Central memory CD8-positive, alpha-beta T cell (primary cell): ENCODE measurements around the gene PLGLB2.
"Not testable (repeated sequence)": the region's sequence is repeated elsewhere in the genome, so short reads cannot be mapped to it uniquely, and the experiment has no call there.

ENCODE experiments used
- ATAC-seq: fragments of 150-1000 bp; cut with Tn5 transposase; replicated peaks from 2 replicates; pipeline ENCODE4 v1.10.0; 2022; ENCODE audit warnings: mild to moderate bottlenecking, moderate FRiP score, moderate number of reproducible peaks; ENCODE audit not compliant: poor library complexity, severe bottlenecking; ENCODE audit errors: extremely low read depth
- DNase-seq, 2 donors: peaks; one replicate each; pipeline ENCODE4 v3.0.0; 2021; ENCODE audit warnings: low spot score in 2 of 2
- H3K27ac Mint-ChIP-seq: one replicate; pipeline ENCODE4 v1.8.0; 2022; ENCODE audit warnings: low read depth, mild to moderate bottlenecking, moderate library complexity, mixed read lengths
- H3K27me3 Mint-ChIP-seq: one replicate; pipeline ENCODE4 v1.8.0; 2022; ENCODE audit warnings: mixed read lengths
- H3K36me3 Mint-ChIP-seq: one replicate; pipeline ENCODE4 v1.8.0; 2022; ENCODE audit warnings: mild to moderate bottlenecking, moderate library complexity, mixed read lengths; ENCODE audit not compliant: insufficient read depth
- H3K4me1 Mint-ChIP-seq: one replicate; pipeline ENCODE4 v1.8.0; 2022; ENCODE audit warnings: mixed read lengths
- H3K4me3 Mint-ChIP-seq: one replicate; pipeline ENCODE4 v1.8.0; 2022; ENCODE audit warnings: mild to moderate bottlenecking, moderate library complexity, mixed read lengths
- H3K9me3 Mint-ChIP-seq: one replicate; pipeline ENCODE4 v1.8.0; 2022; ENCODE audit warnings: mixed read lengths

Gene PLGLB2

DNA sequence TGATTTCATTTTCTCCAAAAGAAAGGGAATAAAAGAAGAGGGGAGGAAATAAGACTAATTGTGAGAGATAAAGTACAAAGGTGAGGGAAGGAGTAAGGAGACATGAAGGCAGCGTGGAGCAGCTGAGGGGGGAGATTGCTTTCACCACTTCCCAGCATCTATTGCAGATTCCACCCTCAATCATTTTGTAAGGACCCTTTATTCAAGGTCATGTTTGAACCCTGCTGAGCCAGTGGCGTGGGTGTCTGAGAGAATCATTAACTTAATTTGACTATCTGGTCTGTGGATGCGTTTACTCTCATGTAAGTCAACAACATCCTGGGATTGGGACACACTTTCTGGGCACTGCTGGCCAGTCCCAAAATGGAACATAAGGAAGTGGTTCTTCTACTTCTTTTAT, at the start of gene PLGLB2:
Gene PLGLB2 (plus strand): TSS at position 297 of the 400 bp plus-strand sequence. CDS start 67 bp downstream, at position 364.
- H3K27me3 Mint-ChIP-seq, ATAC-seq, H3K27ac Mint-ChIP-seq: not testable (repeated sequence)

DNA sequence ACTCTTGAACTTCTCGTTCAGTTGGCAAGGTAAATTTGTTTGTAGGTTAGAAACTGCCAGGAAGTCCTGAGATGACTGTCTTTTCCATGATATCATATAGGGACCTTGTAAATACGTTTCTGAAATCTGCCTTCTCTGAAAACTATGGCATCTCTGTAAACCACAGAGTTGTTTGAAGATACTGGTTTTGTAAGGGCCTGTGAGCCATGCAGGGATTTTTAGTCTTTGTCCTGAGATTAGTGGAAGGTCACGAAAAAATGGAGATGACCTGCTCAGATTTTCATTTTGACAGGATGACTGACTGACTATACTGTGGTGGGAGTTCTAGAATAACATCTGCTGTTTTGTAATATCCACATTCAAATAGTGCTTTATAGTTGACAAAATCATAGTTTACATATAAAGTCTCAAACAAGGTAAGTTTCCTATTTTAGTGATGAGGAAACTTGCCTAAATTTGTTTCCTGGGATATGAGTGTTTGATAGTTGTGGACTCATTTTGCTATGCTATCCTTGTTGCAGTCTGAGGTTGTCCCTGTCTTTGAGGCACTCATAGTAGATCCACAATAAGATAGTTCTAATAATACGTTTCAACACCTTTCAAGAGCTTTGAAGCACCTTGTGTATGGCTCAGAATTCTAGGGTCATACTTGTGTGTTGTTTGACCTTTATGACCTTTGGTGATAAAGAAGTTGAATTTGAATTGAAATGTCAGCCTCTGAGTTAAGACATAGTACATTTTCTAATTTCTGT, 43.1 kb upstream of the PLGLB2 start:
- H3K27ac Mint-ChIP-seq, H3K9me3 Mint-ChIP-seq, DNase-seq, H3K27me3 Mint-ChIP-seq, H3K4me1 Mint-ChIP-seq, H3K4me3 Mint-ChIP-seq, H3K36me3 Mint-ChIP-seq, ATAC-seq: not testable (repeated sequence)

More for the DNA sequence above, at the start of gene PLGLB2:
- DNase-seq, H3K9me3 Mint-ChIP-seq, H3K4me1 Mint-ChIP-seq, H3K4me3 Mint-ChIP-seq, H3K36me3 Mint-ChIP-seq: not testable (repeated sequence)

DNA sequence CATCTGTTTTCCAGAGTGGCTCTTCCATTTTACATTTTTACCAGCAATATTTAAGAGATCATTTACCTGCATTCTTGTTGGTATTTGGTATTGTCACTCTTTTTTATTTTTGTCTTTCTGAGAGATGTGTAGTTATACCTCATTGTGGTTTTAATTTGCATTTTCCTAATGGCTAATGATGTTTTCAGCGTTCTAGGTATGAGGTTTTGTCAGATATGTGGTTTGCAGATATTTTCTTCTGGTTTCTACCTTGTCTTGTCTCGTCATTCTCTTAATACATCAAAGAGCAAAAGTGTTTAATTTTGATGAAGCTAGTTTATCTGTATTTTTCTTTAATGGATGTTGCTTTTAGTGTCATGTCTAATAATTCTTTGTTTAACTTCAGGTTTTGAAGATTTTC, 39.5 kb upstream of the PLGLB2 start:
- H3K36me3 Mint-ChIP-seq, H3K27ac Mint-ChIP-seq, H3K4me3 Mint-ChIP-seq, H3K27me3 Mint-ChIP-seq, DNase-seq, H3K4me1 Mint-ChIP-seq, H3K9me3 Mint-ChIP-seq: not testable (repeated sequence)
- ATAC-seq, result peak; percentile 65

DNA sequence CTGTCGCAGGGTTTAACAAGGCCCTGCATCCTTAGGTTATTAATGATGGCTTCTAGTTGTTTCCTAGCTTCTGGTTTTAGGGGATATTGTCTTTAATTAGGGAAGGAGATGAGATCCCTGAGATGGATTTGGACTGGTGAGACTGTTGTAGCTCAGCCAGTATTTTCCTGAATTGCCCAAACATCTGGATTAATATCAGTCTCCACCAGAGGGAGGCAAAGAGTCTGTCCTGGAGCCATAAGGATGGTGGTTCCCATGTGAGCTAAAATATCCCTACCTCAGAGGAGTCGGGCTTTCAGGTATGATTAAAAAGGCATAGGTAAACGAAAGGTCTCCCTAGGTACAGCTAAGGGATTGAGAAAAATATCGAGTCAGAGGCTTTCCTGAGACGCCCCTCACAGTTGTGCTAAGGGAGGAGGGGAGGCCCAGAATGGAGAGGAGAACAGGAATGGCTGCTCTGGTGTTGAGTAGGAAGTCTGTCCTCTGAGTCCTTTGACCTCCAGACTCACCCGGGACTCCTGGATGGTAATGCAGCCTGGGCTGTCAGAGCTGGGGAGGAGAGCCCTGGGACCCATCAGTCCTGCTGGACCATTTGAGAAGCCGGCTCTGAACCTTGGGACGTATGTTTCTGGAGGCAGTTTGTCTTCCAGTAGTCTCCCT, 19.8 kb upstream of the PLGLB2 start:
- H3K27ac Mint-ChIP-seq, H3K9me3 Mint-ChIP-seq, H3K4me3 Mint-ChIP-seq, H3K4me1 Mint-ChIP-seq, DNase-seq, H3K27me3 Mint-ChIP-seq, H3K36me3 Mint-ChIP-seq: not testable (repeated sequence)
- ATAC-seq, result peak; percentile 32

DNA sequence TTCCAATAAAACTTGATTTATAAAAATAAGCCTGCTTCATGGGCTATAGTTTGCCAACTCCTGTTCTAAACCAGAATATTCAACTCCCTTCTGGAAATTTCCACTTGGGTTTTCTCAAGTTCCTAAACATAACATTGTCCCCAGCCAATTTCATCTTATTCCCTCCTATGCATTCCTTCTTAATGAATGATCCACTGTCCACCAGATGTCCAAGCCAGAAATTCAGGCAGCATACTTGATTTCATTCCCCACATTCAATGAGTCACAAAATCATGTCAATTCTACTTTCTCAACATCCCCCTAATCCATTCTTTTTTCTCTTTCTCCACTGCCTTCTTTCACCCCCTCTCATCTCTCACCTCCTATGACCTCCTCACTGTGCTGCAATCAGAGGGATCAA, 7.0 kb upstream of the PLGLB2 start:
- not testable (repeated sequence) for H3K36me3 Mint-ChIP-seq, H3K27ac Mint-ChIP-seq, H3K27me3 Mint-ChIP-seq, H3K4me3 Mint-ChIP-seq, H3K4me1 Mint-ChIP-seq, ATAC-seq, H3K9me3 Mint-ChIP-seq, DNase-seq

DNA sequence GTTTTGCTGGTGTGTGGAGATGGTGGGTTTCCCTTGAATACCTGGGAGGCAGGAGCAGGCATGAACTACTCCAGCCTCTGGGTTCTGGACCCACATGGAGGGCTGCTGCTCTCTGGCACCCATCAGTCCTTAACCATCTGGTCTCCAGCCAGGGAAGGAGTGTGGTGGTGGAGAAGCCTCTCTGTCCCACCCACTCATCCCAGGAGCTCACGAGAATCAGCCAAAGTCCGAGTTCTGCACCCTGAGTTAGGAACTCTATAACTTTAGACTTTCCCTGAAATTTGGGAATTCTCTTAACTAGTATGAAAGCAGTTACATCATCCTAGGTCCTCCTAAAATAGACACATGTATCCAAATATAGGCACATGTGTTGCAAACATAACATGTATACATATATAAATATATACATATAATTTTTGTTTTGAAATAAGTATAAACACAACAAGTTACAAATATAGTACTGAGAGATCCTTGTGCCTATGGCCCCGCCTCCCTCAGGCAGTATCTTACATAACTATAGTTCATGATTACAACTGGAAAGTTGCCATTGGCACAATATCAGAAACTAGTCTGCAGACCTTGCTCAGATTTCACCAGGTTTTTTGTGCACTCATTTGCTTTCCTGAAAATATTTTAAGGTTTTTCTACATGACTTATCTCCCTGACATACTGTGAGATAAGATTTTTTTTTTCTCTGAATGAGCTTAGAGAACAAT, 5.3 kb upstream of the PLGLB2 start:
- not testable (repeated sequence) for H3K4me1 Mint-ChIP-seq, H3K27me3 Mint-ChIP-seq, H3K27ac Mint-ChIP-seq, H3K9me3 Mint-ChIP-seq, DNase-seq, ATAC-seq, H3K4me3 Mint-ChIP-seq, H3K36me3 Mint-ChIP-seq

DNA sequence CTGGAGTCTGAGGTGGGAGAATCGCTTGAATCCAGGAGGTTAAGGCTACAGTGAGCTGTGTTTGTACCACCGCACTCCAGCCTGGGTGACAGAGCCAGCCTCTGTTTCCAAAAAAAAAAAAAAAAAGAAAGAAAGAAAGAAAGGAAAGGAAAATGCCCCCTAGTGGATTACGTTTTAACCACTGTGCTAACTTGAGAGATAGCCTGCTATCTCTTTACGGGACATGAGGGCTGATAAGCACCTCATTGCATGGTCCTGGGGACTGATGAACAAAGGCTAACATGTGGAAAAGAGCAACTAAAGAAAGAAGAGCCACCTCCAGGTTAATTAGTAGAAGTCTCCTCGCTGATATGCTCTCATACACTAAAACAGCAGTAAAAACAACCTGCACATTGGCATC, 4.2 kb upstream of the PLGLB2 start:
- not testable (repeated sequence) for H3K9me3 Mint-ChIP-seq, H3K4me1 Mint-ChIP-seq, H3K36me3 Mint-ChIP-seq, H3K27ac Mint-ChIP-seq, H3K27me3 Mint-ChIP-seq, ATAC-seq, H3K4me3 Mint-ChIP-seq, DNase-seq

DNA sequence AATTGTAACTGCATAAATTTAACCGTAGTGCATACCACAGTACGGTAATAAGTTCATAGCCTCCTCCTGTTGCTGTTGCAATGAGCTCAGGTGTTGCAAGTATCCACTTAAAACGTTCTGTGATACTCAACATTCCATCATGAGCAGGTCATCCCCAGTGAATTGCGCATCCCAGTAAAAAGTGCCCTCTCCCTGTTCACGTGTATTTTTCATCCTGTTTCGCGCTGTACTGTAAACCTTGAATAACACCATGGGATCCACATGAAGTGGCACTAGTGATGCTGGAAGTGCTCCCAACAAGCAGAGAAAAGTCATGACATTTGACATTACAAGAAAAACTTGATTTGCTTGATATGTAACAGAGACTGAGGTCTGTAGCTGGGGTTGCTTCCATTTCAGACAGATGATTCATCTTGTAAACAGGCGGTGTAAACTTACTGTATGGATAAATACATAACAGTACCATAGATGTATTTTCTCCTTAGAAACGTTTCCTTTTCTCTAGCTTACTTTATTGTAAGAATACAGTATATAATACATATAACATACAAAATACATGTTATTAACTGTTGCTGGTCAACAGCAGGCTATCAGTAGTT, 2.4 kb upstream of the PLGLB2 start:
- not testable (repeated sequence) for ATAC-seq, H3K4me1 Mint-ChIP-seq, DNase-seq, H3K4me3 Mint-ChIP-seq, H3K27ac Mint-ChIP-seq, H3K9me3 Mint-ChIP-seq, H3K36me3 Mint-ChIP-seq, H3K27me3 Mint-ChIP-seq

DNA sequence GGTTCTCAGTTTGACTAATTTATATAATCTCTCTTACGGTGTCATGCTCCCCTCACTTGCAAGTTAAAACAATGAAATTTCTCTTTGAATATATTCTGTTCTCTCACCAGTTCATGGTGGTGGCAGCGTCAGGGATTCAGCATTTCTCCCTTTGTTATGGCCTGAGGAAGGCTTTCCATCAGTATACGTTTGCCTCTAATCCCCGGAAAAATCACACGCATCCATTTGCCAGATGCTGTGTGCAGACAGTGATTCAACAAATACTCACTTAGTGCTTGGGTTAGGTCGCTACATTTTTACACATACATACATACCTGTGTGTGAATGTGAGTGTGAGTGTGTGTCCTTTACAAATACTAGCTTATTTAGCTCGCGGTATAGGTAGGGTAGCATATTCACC, 637 bp downstream of the PLGLB2 start:
- not testable (repeated sequence) for H3K9me3 Mint-ChIP-seq

DNA sequence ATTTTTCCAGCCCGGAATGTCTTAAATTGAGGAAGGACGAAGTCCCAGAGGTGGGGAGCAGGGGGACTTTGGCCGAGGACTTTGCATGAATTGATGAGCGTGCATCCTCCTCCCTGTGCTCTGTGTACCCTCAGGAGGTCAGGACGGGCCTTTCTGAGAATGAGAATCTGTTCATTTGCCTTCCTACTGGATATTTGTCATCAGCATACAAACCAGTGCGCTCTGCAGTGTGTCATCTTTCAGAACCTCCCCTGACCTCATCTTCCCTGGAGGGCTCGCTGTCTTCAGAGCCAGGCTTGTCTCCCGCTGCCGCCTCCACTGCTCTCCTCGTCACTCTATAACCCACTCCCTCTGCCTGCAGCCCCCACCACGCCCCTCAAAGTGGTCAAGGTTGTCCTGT, 2.7 kb downstream of the PLGLB2 start:
- ATAC-seq, H3K4me3 Mint-ChIP-seq, DNase-seq, H3K4me1 Mint-ChIP-seq, H3K27ac Mint-ChIP-seq, H3K27me3 Mint-ChIP-seq, H3K9me3 Mint-ChIP-seq, H3K36me3 Mint-ChIP-seq: not testable (repeated sequence)

More for the DNA sequence above, 637 bp downstream of the PLGLB2 start:
- H3K27me3 Mint-ChIP-seq, H3K4me1 Mint-ChIP-seq, DNase-seq, H3K4me3 Mint-ChIP-seq, H3K36me3 Mint-ChIP-seq, ATAC-seq, H3K27ac Mint-ChIP-seq: not testable (repeated sequence)

DNA sequence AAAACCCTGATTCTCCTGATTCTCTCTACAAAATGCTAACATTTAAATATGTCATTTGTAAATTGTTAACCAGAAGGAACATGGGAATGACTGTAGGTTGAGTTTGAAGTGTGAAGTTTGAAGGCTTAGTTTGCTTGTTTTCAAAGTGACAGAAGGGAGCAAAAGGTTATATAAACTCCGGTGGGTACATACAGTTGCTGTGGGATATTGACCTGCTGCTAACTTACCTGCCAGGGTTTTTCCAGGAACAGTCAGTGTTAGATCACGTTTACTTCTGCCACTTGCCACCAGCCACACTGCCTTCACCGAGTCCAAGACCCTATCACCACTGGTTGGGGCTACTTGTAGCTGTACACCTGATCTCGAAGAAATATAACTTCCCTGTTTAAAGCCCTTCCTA, 6.9 kb downstream of the PLGLB2 start:
- not testable (repeated sequence) for DNase-seq, H3K36me3 Mint-ChIP-seq, H3K9me3 Mint-ChIP-seq, H3K4me1 Mint-ChIP-seq, H3K27ac Mint-ChIP-seq, H3K27me3 Mint-ChIP-seq, H3K4me3 Mint-ChIP-seq, ATAC-seq
